ENCODE results near the gene PCMTD2. TPM values are rescaled to one million over a fixed set of nuclear protein-coding genes. Genes with fewer than 3 reads are reported as not detected.

Gene PCMTD2
- polyA plus RNA-seq, 2 of the 4 experiments (the other 2 are of a cell fraction) = 19.9 to 41.8 TPM

- POLR2A ChIA-PET = no interaction called here
- FAIRE-seq = no peak
- TF ChIP-seq FOXS1 (CRISPR knock-in tag; IDR thresholded peaks at IDR 0.05) (no peak), BCL3 (IDR thresholded peaks at IDR 0.05) (no peak), ELK1 (IDR thresholded peaks at IDR 0.05; ENCODE audit: low read depth, low read length) (no peak), PHF8 (IDR thresholded peaks at IDR 0.05; ENCODE audit: borderline replicate concordance, low read depth) (no peak), KDM1A (IDR thresholded peaks at IDR 0.05; ENCODE audit: low read depth) (no peak), EP300 (IDR thresholded peaks at IDR 0.05) (no peak), RARB (CRISPR knock-in tag; IDR thresholded peaks at IDR 0.05) (no peak), POLR2A (IDR thresholded peaks at IDR 0.05; ENCODE audit: low read length) (no peak), HMGXB4 (CRISPR knock-in tag; IDR thresholded peaks at IDR 0.05; ENCODE audit: borderline replicate concordance) (no peak), E2F6 (IDR thresholded peaks at IDR 0.05; ENCODE audit: borderline replicate concordance, low read depth) (no peak), MAZ (IDR thresholded peaks at IDR 0.05; ENCODE audit: borderline replicate concordance, low read depth, low read length) (no peak), USF2 (IDR thresholded peaks at IDR 0.05) (no peak), HDAC2 (IDR thresholded peaks at IDR 0.05) (no peak), MAX (IDR thresholded peaks at IDR 0.05) (no peak), RFX5 (IDR thresholded peaks at IDR 0.05) (no peak), ZSCAN20 (CRISPR knock-in tag; IDR thresholded peaks at IDR 0.05) (no peak), GATA3 (IDR thresholded peaks at IDR 0.05; ENCODE audit: borderline replicate concordance) (no peak)
These were observed 47.6 kb upstream of the PCMTD2 start for GRCh38 chr20:64207641-64208590.

GRCh38 chr20:64209148-64209547 is 46.4 kb upstream of the PCMTD2 start:
- ATAC-seq (no peak), DNase-seq (ENCODE audit: low read depth in 1 of 2, low spot score in 1 of 2) (no peak), FAIRE-seq (no peak)
- WGBS (ENCODE audit: missing lambda C conversion rate) = 62% methylated on average over 7 of the region's 7 CpGs
- no peak overlapping the region for H3K4me2 ChIP-seq
- no peaks in the 10 kb centered on the region for H3K9me3 ChIP-seq
- no peak overlapping the region for H3K27ac ChIP-seq
- H3K4me3 ChIP-seq = no peak overlapping the region
- ChIA-PET POLR2A (no interaction called here), CTCF (interaction anchor here (0.6 kb wide), 1 partner anchor 59 kb away, joined by 3 read pairs; no protein-coding TSS in a partner anchor)
- H3K4me1 ChIP-seq = no peaks in the 10 kb centered on the region
- TF ChIP-seq PBX3 (IDR thresholded peaks at IDR 0.05) (no peak), ZC3H11A (IDR thresholded peaks at IDR 0.05) (no peak), CBX2 (IDR thresholded peaks at IDR 0.05; ENCODE audit: borderline replicate concordance, low read depth) (no peak), TFCP2L1 (CRISPR knock-in tag; IDR thresholded peaks at IDR 0.05) (no peak), GATA3 (IDR thresholded peaks at IDR 0.05; ENCODE audit: borderline replicate concordance) (no peak), BCL3 (IDR thresholded peaks at IDR 0.05) (no peak), NR3C1 (IDR thresholded peaks at IDR 0.05) (no peak), BHLHE40 (IDR thresholded peaks at IDR 0.05; ENCODE audit: low read depth, low read length) (no peak), KDM5A (IDR thresholded peaks at IDR 0.05) (no peak), HMGXB4 (CRISPR knock-in tag; IDR thresholded peaks at IDR 0.05; ENCODE audit: borderline replicate concordance) (no peak), JUNB (IDR thresholded peaks at IDR 0.05) (no peak), RNF2 (IDR thresholded peaks at IDR 0.05; ENCODE audit: borderline replicate concordance, low read depth) (no peak)

More at GRCh38 chr20:64207641-64208590, 47.6 kb upstream of the PCMTD2 start:
- CTCF ChIA-PET = interaction anchor here (0.8 kb wide), 1 partner anchor 23 kb away, joined by 3 read pairs; no protein-coding TSS in a partner anchor
- Histone ChIP-seq H3K4me3 (no peak overlapping the region), H3K27ac (no peak overlapping the region), H3K4me1 (no peaks in the 10 kb centered on the region), H3K4me2 (no peak overlapping the region), H3K9me3 (no peaks in the 10 kb centered on the region)
- WGBS (ENCODE audit: missing lambda C conversion rate) = 66% methylated on average over 18 of the region's 25 CpGs
- no peak for DNase-seq (ENCODE audit: low read depth in 1 of 2, low spot score in 1 of 2)
- no peak for ATAC-seq
